A549 (cell line): ENCODE results near the gene BABAM2. TPM values are rescaled to one million over a fixed set of nuclear protein-coding genes. Genes with fewer than 3 reads are reported as not detected.
A peak's percentile ranks its signal among the peaks of the same experiment; 100 is the strongest.

Experiments
- CEBPB ChIP-seq, 2 experiments: fragments of >200 bp in 1 of 2; sonication (Bioruptor Twin) in 1 of 2; formaldehyde crosslinking in 1 of 2; IDR thresholded peaks; 2 replicates each; pipeline ENCODE4 v1.6.1; 2012 to 2016
- EHF ChIP-seq: fragments of 250-450 bp; sonication (Bioruptor Pico); IDR thresholded peaks from 2 replicates; pipeline ENCODE4 v1.5.0; 2020; ENCODE audit warnings: mild to moderate bottlenecking
- ESRRA ChIP-seq: fragments of 150-350 bp; IDR thresholded peaks from 2 replicates; pipeline ENCODE4 v1.6.1; 2014; ENCODE audit warnings: mild to moderate bottlenecking, low read length, borderline replicate concordance
- FOSL2 ChIP-seq, 2 experiments: fragments of 450-650 bp in 1 of 2; fragments of >200 bp in 1 of 2; sonication (Bioruptor Twin) in 1 of 2; formaldehyde crosslinking; IDR thresholded peaks; 2 replicates each; pipeline versions ENCODE4 v1.5.0 to v1.6.1; 2016 to 2020; ENCODE audit warnings: mild to moderate bottlenecking in 1 of 2, moderate library complexity in 1 of 2
- GATA3 ChIP-seq: IDR thresholded peaks from 2 replicates; pipeline ENCODE4 v1.6.1; 2012; ENCODE audit warnings: borderline replicate concordance
- HOXA7 ChIP-seq: fragments of 250-450 bp; sonication (Bioruptor Pico); IDR thresholded peaks from 2 replicates; pipeline ENCODE4 v1.5.0; 2020; ENCODE audit warnings: mild to moderate bottlenecking, moderate library complexity
- HOXB13 ChIP-seq: fragments of 250-450 bp; sonication (Bioruptor Pico); IDR thresholded peaks from 2 replicates; pipeline ENCODE4 v1.5.0; 2020; ENCODE audit warnings: low read depth, mild to moderate bottlenecking, moderate library complexity
- HOXB5 ChIP-seq: fragments of 250-450 bp; sonication (Bioruptor Pico); IDR thresholded peaks from 2 replicates; pipeline ENCODE4 v1.5.0; 2020; ENCODE audit warnings: mild to moderate bottlenecking, moderate library complexity
- JUN ChIP-seq, 2 experiments: fragments of >200 bp; sonication (Bioruptor Twin); formaldehyde crosslinking; IDR thresholded peaks; 2 replicates in 1 of 2; 3 replicates in 1 of 2; pipeline ENCODE4 v1.6.1; 2016 to 2017
- KDM1A ChIP-seq: fragments of 200-600 bp; sonication (generic); IDR thresholded peaks from 2 replicates; pipeline ENCODE4 v1.6.1; 2016; ENCODE audit warnings: low read depth, mild to moderate bottlenecking
- MAFK ChIP-seq: fragments of 450-650 bp; IDR thresholded peaks from 2 replicates; pipeline ENCODE4 v1.6.1; 2014; ENCODE audit not compliant: partially characterized antibody
- MAZ ChIP-seq: fragments of 150-350 bp; IDR thresholded peaks from 2 replicates; pipeline ENCODE4 v1.6.1; 2014; ENCODE audit warnings: antibody characterized with exemption, low read depth, low read length, borderline replicate concordance
- NR3C1 ChIP-seq: fragments of >200 bp; sonication (Bioruptor Twin); formaldehyde crosslinking; IDR thresholded peaks from 3 replicates; pipeline ENCODE4 v1.6.1; 2017
- PHF8 ChIP-seq: fragments of 200-600 bp; sonication (generic); IDR thresholded peaks from 2 replicates; pipeline ENCODE4 v1.6.1; 2016; ENCODE audit warnings: low read depth, mild to moderate bottlenecking, antibody characterized with exemption, moderate library complexity, borderline replicate concordance
- POLR2A ChIP-seq: IDR thresholded peaks from 2 replicates; pipeline ENCODE4 v1.6.1; 2012; ENCODE audit warnings: mild to moderate bottlenecking, low read length
- RAD21 ChIP-seq, 2 experiments: fragments of >200 bp in 1 of 2; sonication (Bioruptor Twin) in 1 of 2; formaldehyde crosslinking in 1 of 2; IDR thresholded peaks in 1 of 2; conservative IDR thresholded peaks in 1 of 2; 2 replicates in 1 of 2; 3 replicates in 1 of 2; pipeline ENCODE4 v1.6.1; 2012 to 2018; ENCODE audit warnings: inconsistent platforms in 1 of 2
- RARB ChIP-seq: fragments of 250-450 bp; sonication (Bioruptor Pico); IDR thresholded peaks from 2 replicates; pipeline ENCODE4 v1.8.0; 2021; ENCODE audit warnings: mild to moderate bottlenecking, moderate library complexity
- RNF2 ChIP-seq: fragments of 200-600 bp; sonication (generic); IDR thresholded peaks from 2 replicates; pipeline ENCODE4 v1.6.1; 2016; ENCODE audit warnings: low read depth, mild to moderate bottlenecking, antibody characterized with exemption, moderate library complexity, borderline replicate concordance
- ZC3H11A ChIP-seq: fragments of 450-650 bp; IDR thresholded peaks from 2 replicates; pipeline ENCODE4 v1.6.1; 2014; ENCODE audit warnings: antibody characterized with exemption, mild to moderate bottlenecking
- ZNF302 ChIP-seq: fragments of 250-450 bp; sonication (Bioruptor Pico); IDR thresholded peaks from 2 replicates; pipeline ENCODE4 v1.9.0; 2021; ENCODE audit warnings: inconsistent platforms, mild to moderate bottlenecking, moderate library complexity
- polyA plus RNA-seq, 4 experiments: library from polyadenylated mRNA; depleted of rRNA in 3 of 4; stranded (reverse); fragments of >200 nt; fragmentation: RNase III in 1 of 4; extraction: RNeasy Plus Mini Kit Qiagen cat#74134 plus additional on column Dnase treatment in 1 of 4; gene quantifications; 2 replicates in 3 of 4; 3 replicates in 1 of 4; pipeline ENCODE4 v1.2.3, GENCODE V29; 2011 to 2017
- TF ChIP-seq, protein P1 (sequence below): IDR thresholded peaks from 2 replicates; pipeline ENCODE4 v1.6.1; 2012
- TF ChIP-seq, protein P2 (sequence below): fragments of >200 bp; sonication (Bioruptor Twin); formaldehyde crosslinking; IDR thresholded peaks from 3 replicates; pipeline ENCODE4 v1.6.1; 2016
- TF ChIP-seq, protein P3 (sequence below): IDR thresholded peaks from 2 replicates; pipeline ENCODE4 v1.6.1; 2012; ENCODE audit warnings: low read depth, borderline replicate concordance
- TF ChIP-seq, protein P4 (sequence below): fragments of 200-600 bp; sonication (generic); IDR thresholded peaks from 2 replicates; pipeline ENCODE4 v1.6.1; 2016; ENCODE audit warnings: antibody characterized with exemption, mild to moderate bottlenecking, moderate library complexity
- TF ChIP-seq, protein P5 (sequence below): fragments of >200 bp; sonication (Bioruptor Twin); formaldehyde crosslinking; IDR thresholded peaks from 2 replicates; pipeline ENCODE4 v1.6.1; 2016

The BABAM2 gene
- polyA plus RNA-seq, 2 of the 4 experiments (the other 2 are of a cell fraction), result 53.7 to 78.4 TPM

DNA sequence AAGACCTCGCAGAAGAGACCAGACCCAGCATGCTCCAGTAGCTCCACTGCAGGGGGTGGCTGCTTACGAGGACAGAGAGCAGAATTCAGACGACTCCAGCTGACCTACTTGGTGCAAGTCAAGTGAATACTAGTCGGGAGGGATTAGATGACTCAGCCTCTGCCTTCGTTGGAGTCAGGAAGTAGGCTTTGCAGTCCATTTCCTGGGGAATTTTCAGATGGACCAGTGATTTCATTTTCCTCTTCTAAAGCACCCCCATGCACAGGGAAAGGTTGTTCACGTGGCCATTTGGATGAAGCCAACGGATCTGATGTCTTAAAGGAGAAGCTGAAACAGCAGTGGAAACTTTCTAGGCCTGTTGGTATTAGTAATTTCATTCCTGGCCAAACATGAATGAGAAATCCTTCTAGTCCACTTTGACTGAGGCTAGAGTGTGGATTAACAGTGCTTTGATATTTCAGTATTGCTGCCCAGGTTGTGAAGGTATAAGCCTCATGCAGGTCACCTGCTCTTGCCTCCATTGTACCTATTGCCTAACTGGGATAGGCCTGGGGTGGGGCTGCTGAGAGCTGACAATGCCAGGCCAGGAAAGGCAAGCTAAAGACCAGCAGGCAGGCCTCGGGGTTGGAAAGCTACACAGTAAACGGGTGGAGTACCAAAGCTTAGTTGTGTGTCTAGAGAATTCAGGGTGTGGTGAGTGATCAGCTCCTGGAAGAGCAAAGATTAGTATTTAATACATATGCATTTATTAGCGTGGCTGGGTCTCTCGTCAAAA is 384.6 kb downstream of the BABAM2 start (continued):
- TF ChIP-seq, protein P1, sequence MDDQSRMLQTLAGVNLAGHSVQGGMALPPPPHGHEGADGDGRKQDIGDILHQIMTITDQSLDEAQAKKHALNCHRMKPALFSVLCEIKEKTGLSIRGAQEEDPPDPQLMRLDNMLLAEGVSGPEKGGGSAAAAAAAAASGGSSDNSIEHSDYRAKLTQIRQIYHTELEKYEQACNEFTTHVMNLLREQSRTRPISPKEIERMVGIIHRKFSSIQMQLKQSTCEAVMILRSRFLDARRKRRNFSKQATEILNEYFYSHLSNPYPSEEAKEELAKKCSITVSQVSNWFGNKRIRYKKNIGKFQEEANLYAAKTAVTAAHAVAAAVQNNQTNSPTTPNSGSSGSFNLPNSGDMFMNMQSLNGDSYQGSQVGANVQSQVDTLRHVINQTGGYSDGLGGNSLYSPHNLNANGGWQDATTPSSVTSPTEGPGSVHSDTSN, result peak; percentile 75; the same call in 1 of the 2 replicates
- TF ChIP-seq ESRRA (no peak), RNF2 (no peak), POLR2A (no peak), HOXB5 (CRISPR knock-in tag) (0 out of 2 replicates have a peak, but pooled peaks have one; percentile 36), KDM1A (no peak), RARB (CRISPR knock-in tag) (no peak), MAFK (peak; percentile 75), PHF8 (no peak), HOXA7 (CRISPR knock-in tag) (no peak), MAZ (no peak), FOSL2 (IDR thresholded peaks at IDR 0.05) (peak; percentile 83), FOSL2 (CRISPR knock-in tag; IDR thresholded peaks at IDR 0.05) (peak; percentile 84), GATA3 (peak; percentile 84; the same call in 1 of the 2 replicates), HOXB13 (CRISPR knock-in tag) (no peak), CEBPB (IDR thresholded peaks at IDR 0.05) (peak in 1 of 2 experiments; percentile 42; a peak in 1 of 4 replicates), ZNF302 (no peak), EHF (CRISPR knock-in tag) (0 out of 2 replicates have a peak, but pooled peaks have one; percentile 50), RAD21 (conservative IDR thresholded peaks at IDR 0.05 in 1 of 2, IDR thresholded peaks at IDR 0.05 in 1 of 2) (peak; percentile 48 to 56; a peak in 4 of 5 replicates), JUN (IDR thresholded peaks at IDR 0.05) (peak; percentile 73 to 90; a peak in 3 of 5 replicates), ZC3H11A (no peak), NR3C1 (no peak)
- TF ChIP-seq, protein P2, sequence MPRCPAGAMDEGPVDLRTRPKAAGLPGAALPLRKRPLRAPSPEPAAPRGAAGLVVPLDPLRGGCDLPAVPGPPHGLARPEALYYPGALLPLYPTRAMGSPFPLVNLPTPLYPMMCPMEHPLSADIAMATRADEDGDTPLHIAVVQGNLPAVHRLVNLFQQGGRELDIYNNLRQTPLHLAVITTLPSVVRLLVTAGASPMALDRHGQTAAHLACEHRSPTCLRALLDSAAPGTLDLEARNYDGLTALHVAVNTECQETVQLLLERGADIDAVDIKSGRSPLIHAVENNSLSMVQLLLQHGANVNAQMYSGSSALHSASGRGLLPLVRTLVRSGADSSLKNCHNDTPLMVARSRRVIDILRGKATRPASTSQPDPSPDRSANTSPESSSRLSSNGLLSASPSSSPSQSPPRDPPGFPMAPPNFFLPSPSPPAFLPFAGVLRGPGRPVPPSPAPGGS, result peak; percentile 57; the same call in 1 of the 3 replicates
- TF ChIP-seq, protein P3, sequence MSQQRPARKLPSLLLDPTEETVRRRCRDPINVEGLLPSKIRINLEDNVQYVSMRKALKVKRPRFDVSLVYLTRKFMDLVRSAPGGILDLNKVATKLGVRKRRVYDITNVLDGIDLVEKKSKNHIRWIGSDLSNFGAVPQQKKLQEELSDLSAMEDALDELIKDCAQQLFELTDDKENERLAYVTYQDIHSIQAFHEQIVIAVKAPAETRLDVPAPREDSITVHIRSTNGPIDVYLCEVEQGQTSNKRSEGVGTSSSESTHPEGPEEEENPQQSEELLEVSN, result peak; percentile 85
- TF ChIP-seq, protein P4, sequence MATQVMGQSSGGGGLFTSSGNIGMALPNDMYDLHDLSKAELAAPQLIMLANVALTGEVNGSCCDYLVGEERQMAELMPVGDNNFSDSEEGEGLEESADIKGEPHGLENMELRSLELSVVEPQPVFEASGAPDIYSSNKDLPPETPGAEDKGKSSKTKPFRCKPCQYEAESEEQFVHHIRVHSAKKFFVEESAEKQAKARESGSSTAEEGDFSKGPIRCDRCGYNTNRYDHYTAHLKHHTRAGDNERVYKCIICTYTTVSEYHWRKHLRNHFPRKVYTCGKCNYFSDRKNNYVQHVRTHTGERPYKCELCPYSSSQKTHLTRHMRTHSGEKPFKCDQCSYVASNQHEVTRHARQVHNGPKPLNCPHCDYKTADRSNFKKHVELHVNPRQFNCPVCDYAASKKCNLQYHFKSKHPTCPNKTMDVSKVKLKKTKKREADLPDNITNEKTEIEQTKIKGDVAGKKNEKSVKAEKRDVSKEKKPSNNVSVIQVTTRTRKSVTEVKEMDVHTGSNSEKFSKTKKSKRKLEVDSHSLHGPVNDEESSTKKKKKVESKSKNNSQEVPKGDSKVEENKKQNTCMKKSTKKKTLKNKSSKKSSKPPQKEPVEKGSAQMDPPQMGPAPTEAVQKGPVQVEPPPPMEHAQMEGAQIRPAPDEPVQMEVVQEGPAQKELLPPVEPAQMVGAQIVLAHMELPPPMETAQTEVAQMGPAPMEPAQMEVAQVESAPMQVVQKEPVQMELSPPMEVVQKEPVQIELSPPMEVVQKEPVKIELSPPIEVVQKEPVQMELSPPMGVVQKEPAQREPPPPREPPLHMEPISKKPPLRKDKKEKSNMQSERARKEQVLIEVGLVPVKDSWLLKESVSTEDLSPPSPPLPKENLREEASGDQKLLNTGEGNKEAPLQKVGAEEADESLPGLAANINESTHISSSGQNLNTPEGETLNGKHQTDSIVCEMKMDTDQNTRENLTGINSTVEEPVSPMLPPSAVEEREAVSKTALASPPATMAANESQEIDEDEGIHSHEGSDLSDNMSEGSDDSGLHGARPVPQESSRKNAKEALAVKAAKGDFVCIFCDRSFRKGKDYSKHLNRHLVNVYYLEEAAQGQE, result no peak
- TF ChIP-seq, protein P5, sequence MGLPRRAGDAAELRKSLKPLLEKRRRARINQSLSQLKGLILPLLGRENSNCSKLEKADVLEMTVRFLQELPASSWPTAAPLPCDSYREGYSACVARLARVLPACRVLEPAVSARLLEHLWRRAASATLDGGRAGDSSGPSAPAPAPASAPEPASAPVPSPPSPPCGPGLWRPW, result no peak
